HCT116 (cell line): ENCODE results near the gene SAG. TPM values are rescaled to one million over a fixed set of nuclear protein-coding genes. Genes with fewer than 3 reads are reported as not detected.

ENCODE experiments used
- ATAC-seq: fragments of 200-7000 bp; cut with Tn5 transposase; 2 replicates; pipeline ENCODE4 v1.9.1; 2020; ENCODE audit warnings: mild to moderate bottlenecking, moderate library complexity
- BruUV-seq: library from RNA; stranded (reverse); fragments of 400-500 nt; replicated peaks from 2 replicates; lab custom pipeline; 2021; lab: Mats Ljungman, UMichigan
- CTCF ChIA-PET: fragments of 300-600 bp; sonication (Branson Sonifier 250); formaldehyde crosslinking; loops from one replicate; lab custom pipeline; 2021; ENCODE audit warnings: antibody characterized with exemption; lab: Charles Lee
- POLR2A ChIA-PET: fragments of 300-600, 350-600 bp; sonication (Branson Sonifier 250); formaldehyde crosslinking; loops from one replicate; lab custom pipeline; 2021; ENCODE audit warnings: antibody characterized with exemption; lab: Charles Lee
- RAD21 ChIA-PET, 2 experiments: fragments of 300-600 bp; sonication (Branson Sonifier 250); formaldehyde crosslinking; loops; one replicate each; lab custom pipeline; 2023; ENCODE audit warnings: low total read pairs in 2 of 2; ENCODE audit not compliant: uncharacterized antibody in 2 of 2, unreplicated experiment in 2 of 2, low non-redundant PET in 1 of 2; lab: Charles Lee
- DNase-seq: peaks from one replicate; pipeline ENCODE4 v3.0.0-alpha.2; 2010; ENCODE audit warnings: low read depth, low spot score
- H2AFZ ChIP-seq: fragments of 200-600 bp; shearing (Covaris generic), sonication (generic); 2 replicates; pipeline ENCODE4 v1.6.1; 2017; ENCODE audit warnings: low read depth, mixed run types, mixed read lengths, antibody characterized with exemption, low read length; ENCODE audit not compliant: poor library complexity, severe bottlenecking
- H3K27ac ChIP-seq: 2 replicates; pipeline ENCODE4 v1.5.1; 2012; ENCODE audit warnings: low read depth, low read length
- H3K27me3 ChIP-seq: fragments of 200-600 bp; sonication (generic); 2 replicates; pipeline ENCODE4 v1.6.1; 2016; ENCODE audit warnings: mixed run types, low read length, mixed read lengths; ENCODE audit not compliant: insufficient read depth
- H3K36me3 ChIP-seq, 2 experiments: fragments of 200-500 bp in 1 of 2; fragments of 200-600 bp in 1 of 2; sonication (Bioruptor generic) in 1 of 2; sonication (generic) in 1 of 2; 2 replicates each; pipeline versions ENCODE4 v1.5.1 to v1.6.1; 2014 to 2016; ENCODE audit warnings: low read length in 2 of 2, inconsistent platforms in 1 of 2, mixed read lengths in 1 of 2, mixed run types in 1 of 2; ENCODE audit not compliant: insufficient read depth in 2 of 2, control insufficient read depth in 1 of 2
- H3K4me1 ChIP-seq, 2 experiments: fragments of 200-600 bp in 1 of 2; sonication (generic) in 1 of 2; 2 replicates each; pipeline versions ENCODE4 v1.5.1 to v1.6.1; 2012 to 2017; ENCODE audit warnings: low read length in 2 of 2, inconsistent platforms in 1 of 2, mild to moderate bottlenecking in 1 of 2, mixed read lengths in 1 of 2, mixed run types in 1 of 2, moderate library complexity in 1 of 2; ENCODE audit not compliant: insufficient read depth in 2 of 2, control insufficient read depth in 1 of 2
- H3K4me2 ChIP-seq: fragments of 200-600 bp; sonication (generic); 2 replicates; pipeline ENCODE4 v1.6.1; 2017; ENCODE audit warnings: mixed run types, low read length, mixed read lengths
- H3K4me3 ChIP-seq, 2 experiments: fragments of 200-600 bp in 1 of 2; sonication (generic) in 1 of 2; replicated peaks in 1 of 2; 2 replicates each; pipeline ENCODE4 v1.5.1; 2011 to 2016; ENCODE audit warnings: low read length in 2 of 2, control low read depth in 1 of 2, low read depth in 1 of 2, mild to moderate bottlenecking in 1 of 2, mixed read lengths in 1 of 2, mixed run types in 1 of 2
- H3K79me2 ChIP-seq: fragments of 200-600 bp; sonication (generic); 2 replicates; pipeline ENCODE4 v1.6.1; 2017; ENCODE audit warnings: mild to moderate bottlenecking, mixed run types, low read length, moderate library complexity, mixed read lengths; ENCODE audit not compliant: insufficient read depth
- H3K9ac ChIP-seq: fragments of 200-600 bp; sonication (generic); 2 replicates; pipeline ENCODE4 v1.6.1; 2016; ENCODE audit warnings: low read length, mixed read lengths
- H3K9me2 ChIP-seq: fragments of 200-600 bp; sonication (generic), shearing (Covaris generic); 2 replicates; pipeline ENCODE4 v1.6.1; 2017; ENCODE audit warnings: mixed run types, mild to moderate bottlenecking, moderate library complexity; ENCODE audit not compliant: insufficient read depth
- H3K9me3 ChIP-seq, 2 experiments: fragments of 200-500 bp in 1 of 2; fragments of 200-600 bp in 1 of 2; sonication (Bioruptor generic) in 1 of 2; sonication (generic) in 1 of 2; 2 replicates each; pipeline ENCODE4 v1.6.1; 2014 to 2017; ENCODE audit warnings: low read length in 2 of 2, mixed read lengths in 2 of 2, inconsistent platforms in 1 of 2, low read depth in 1 of 2, mild to moderate bottlenecking in 1 of 2, mixed run types in 1 of 2, moderate library complexity in 1 of 2; ENCODE audit not compliant: control insufficient read depth in 1 of 2, insufficient read depth in 1 of 2
- H4K20me1 ChIP-seq: fragments of 200-600 bp; sonication (generic), shearing (Covaris generic); 2 replicates; pipeline ENCODE4 v1.6.1; 2017; ENCODE audit warnings: mixed run types, mild to moderate bottlenecking, moderate library complexity; ENCODE audit not compliant: insufficient read depth
- CEBPB ChIP-seq: IDR thresholded peaks from 2 replicates; pipeline ENCODE4 v1.6.1; 2012; ENCODE audit warnings: low read depth
- EZH2 ChIP-seq: fragments of 200-600 bp; sonication (generic); IDR thresholded peaks from 2 replicates; pipeline ENCODE4 v1.6.1; 2017; ENCODE audit warnings: antibody characterized with exemption, mixed run types
- FOSL1 ChIP-seq: IDR thresholded peaks from 2 replicates; pipeline ENCODE4 v1.6.1; 2012; ENCODE audit warnings: low read depth
- JUND ChIP-seq: IDR thresholded peaks from 2 replicates; pipeline ENCODE4 v1.6.1; 2012
- POLR2A ChIP-seq: IDR thresholded peaks from 2 replicates; pipeline ENCODE4 v1.7.0; 2011; ENCODE audit warnings: borderline replicate concordance; ENCODE audit not compliant: insufficient read depth, insufficient read length; ENCODE audit errors: extremely low read depth
- SP1 ChIP-seq: IDR thresholded peaks from 2 replicates; pipeline ENCODE4 v1.6.1; 2012; ENCODE audit warnings: low read depth
- ZFX ChIP-seq: fragments of 450-650 bp; IDR thresholded peaks from 2 replicates; pipeline ENCODE4 v1.6.1; 2017
- intact Hi-C: fragments of 100-400 bp; cut with micrococcal nuclease; formaldehyde crosslinking; loops from 2 replicates; pipeline ENCODE4 v1.10.0; 2022
- total RNA-seq: library from RNA; stranded (reverse); gene quantifications from one replicate; pipeline ENCODE4 v1.2.1, GENCODE V29; 2021; ENCODE audit not compliant: unreplicated experiment
- TF ChIP-seq, protein P1 (sequence below): IDR thresholded peaks from 2 replicates; pipeline ENCODE4 v1.6.1; 2012; ENCODE audit warnings: low read depth
- TF ChIP-seq, protein P2 (sequence below): IDR thresholded peaks from 2 replicates; pipeline ENCODE4 v1.6.1; 2012
- TF ChIP-seq, protein P3 (sequence below): IDR thresholded peaks from 2 replicates; pipeline ENCODE4 v1.6.1; 2011; ENCODE audit warnings: mild to moderate bottlenecking, low read length, moderate library complexity; ENCODE audit not compliant: insufficient replicate concordance; ENCODE audit errors: extremely low read depth

The SAG gene
- total RNA-seq, 1 experiment from 2014 or later = not detected

- no peaks in the 10 kb centered on the region for H3K9me2 ChIP-seq
- no peaks in the 10 kb centered on the region for H3K9me3 ChIP-seq
- no peak overlapping the region for H2AFZ ChIP-seq
- DNase-seq = no peak
- TF ChIP-seq, protein P1, sequence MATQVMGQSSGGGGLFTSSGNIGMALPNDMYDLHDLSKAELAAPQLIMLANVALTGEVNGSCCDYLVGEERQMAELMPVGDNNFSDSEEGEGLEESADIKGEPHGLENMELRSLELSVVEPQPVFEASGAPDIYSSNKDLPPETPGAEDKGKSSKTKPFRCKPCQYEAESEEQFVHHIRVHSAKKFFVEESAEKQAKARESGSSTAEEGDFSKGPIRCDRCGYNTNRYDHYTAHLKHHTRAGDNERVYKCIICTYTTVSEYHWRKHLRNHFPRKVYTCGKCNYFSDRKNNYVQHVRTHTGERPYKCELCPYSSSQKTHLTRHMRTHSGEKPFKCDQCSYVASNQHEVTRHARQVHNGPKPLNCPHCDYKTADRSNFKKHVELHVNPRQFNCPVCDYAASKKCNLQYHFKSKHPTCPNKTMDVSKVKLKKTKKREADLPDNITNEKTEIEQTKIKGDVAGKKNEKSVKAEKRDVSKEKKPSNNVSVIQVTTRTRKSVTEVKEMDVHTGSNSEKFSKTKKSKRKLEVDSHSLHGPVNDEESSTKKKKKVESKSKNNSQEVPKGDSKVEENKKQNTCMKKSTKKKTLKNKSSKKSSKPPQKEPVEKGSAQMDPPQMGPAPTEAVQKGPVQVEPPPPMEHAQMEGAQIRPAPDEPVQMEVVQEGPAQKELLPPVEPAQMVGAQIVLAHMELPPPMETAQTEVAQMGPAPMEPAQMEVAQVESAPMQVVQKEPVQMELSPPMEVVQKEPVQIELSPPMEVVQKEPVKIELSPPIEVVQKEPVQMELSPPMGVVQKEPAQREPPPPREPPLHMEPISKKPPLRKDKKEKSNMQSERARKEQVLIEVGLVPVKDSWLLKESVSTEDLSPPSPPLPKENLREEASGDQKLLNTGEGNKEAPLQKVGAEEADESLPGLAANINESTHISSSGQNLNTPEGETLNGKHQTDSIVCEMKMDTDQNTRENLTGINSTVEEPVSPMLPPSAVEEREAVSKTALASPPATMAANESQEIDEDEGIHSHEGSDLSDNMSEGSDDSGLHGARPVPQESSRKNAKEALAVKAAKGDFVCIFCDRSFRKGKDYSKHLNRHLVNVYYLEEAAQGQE = no peak
- TF ChIP-seq FOSL1 = no peak
- TF ChIP-seq, protein P2, sequence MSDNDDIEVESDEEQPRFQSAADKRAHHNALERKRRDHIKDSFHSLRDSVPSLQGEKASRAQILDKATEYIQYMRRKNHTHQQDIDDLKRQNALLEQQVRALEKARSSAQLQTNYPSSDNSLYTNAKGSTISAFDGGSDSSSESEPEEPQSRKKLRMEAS = no peak
- TF ChIP-seq EZH2 = no peak
- TF ChIP-seq CEBPB = no peak
- TF ChIP-seq SP1 = no peak
- no peak for TF ChIP-seq JUND
- TF ChIP-seq, protein P3, sequence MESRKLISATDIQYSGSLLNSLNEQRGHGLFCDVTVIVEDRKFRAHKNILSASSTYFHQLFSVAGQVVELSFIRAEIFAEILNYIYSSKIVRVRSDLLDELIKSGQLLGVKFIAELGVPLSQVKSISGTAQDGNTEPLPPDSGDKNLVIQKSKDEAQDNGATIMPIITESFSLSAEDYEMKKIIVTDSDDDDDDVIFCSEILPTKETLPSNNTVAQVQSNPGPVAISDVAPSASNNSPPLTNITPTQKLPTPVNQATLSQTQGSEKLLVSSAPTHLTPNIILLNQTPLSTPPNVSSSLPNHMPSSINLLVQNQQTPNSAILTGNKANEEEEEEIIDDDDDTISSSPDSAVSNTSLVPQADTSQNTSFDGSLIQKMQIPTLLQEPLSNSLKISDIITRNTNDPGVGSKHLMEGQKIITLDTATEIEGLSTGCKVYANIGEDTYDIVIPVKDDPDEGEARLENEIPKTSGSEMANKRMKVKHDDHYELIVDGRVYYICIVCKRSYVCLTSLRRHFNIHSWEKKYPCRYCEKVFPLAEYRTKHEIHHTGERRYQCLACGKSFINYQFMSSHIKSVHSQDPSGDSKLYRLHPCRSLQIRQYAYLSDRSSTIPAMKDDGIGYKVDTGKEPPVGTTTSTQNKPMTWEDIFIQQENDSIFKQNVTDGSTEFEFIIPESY = no peak
- TF ChIP-seq ZFX = no peak
- TF ChIP-seq POLR2A = no peak
- TF ChIP-seq, all 23 proteins: peak for 0
- no peak overlapping the region for H3K4me2 ChIP-seq
- no peak overlapping the region for H3K4me3 ChIP-seq
- ChIA-PET POLR2A (no interaction called here), RAD21 (no interaction called here), CTCF (no interaction called here)
- H3K4me1 ChIP-seq = 0 out of 4 replicates have a peak, but pooled peaks cover 0 to 4% of the 10 kb centered on the region in 2 experiments
- ATAC-seq = no peak
- H3K79me2 ChIP-seq = peaks cover 80% of the 10 kb centered on the region
- H3K36me3 ChIP-seq = peaks cover 3 to 6% of the 10 kb centered on the region in 2 experiments; a peak in 2 of 4 replicates
- no peak overlapping the region for H3K27ac ChIP-seq
- no TSS peak for BruUV-seq
- no peak overlapping the region for H3K9ac ChIP-seq
- no peaks in the 10 kb centered on the region for H4K20me1 ChIP-seq
- H3K27me3 ChIP-seq = no peaks in the 10 kb centered on the region
- intact Hi-C loops = no loop called here
Measured at GRCh38 chr2:233385489-233386044, 78.0 kb downstream of the SAG start.
